Measurements from ENCODE around the gene CBX5. TPM values are rescaled to one million over a fixed set of nuclear protein-coding genes. Genes with fewer than 3 reads are reported as not detected.

CBX5 gene
- total and polyA plus RNA-seq, 2 of the 8 experiments (the other 6 are each of a cell fraction or from before 2014, with no cell fraction given) = 62.4 to 231 TPM

DNA sequence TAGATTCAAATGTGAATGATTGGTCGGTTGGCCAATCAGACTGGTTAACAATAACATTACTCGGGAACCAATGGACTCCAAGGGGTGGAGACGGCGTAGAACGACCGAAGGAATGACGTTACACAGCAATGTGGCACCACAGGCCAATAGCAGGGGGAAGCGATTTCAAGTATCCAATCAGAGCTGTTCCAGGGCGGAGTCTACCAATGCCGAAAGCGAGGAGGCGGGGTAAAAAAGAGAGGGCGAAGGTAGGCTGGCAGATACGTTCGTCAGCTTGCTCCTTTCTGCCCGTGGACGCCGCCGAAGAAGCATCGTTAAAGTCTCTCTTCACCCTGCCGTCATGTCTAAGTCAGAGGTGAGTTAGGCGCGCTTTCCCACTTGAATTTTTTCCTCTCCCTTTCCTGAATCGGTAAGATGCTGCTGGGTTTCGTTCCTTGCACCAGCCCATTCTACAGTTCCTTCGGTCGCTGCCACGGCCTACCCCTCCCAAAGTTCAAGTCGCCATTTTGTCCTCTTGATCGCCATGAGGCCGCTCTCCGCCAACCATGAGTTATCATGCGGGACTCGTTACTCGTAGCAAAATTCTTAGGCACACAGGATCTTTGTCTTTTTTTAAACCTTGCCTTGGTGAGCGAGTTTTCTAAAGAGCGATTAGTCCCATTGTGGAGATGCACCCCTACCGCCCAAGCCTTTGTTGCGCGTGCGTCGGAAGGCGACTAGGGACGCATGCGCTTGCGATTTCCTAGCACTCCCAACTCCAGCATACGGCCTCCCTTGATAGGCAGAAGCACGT lies 742 bp upstream of the CBX5 start, which contains the start of gene HNRNPA1 (continued):
- TF ChIP-seq, protein P1, sequence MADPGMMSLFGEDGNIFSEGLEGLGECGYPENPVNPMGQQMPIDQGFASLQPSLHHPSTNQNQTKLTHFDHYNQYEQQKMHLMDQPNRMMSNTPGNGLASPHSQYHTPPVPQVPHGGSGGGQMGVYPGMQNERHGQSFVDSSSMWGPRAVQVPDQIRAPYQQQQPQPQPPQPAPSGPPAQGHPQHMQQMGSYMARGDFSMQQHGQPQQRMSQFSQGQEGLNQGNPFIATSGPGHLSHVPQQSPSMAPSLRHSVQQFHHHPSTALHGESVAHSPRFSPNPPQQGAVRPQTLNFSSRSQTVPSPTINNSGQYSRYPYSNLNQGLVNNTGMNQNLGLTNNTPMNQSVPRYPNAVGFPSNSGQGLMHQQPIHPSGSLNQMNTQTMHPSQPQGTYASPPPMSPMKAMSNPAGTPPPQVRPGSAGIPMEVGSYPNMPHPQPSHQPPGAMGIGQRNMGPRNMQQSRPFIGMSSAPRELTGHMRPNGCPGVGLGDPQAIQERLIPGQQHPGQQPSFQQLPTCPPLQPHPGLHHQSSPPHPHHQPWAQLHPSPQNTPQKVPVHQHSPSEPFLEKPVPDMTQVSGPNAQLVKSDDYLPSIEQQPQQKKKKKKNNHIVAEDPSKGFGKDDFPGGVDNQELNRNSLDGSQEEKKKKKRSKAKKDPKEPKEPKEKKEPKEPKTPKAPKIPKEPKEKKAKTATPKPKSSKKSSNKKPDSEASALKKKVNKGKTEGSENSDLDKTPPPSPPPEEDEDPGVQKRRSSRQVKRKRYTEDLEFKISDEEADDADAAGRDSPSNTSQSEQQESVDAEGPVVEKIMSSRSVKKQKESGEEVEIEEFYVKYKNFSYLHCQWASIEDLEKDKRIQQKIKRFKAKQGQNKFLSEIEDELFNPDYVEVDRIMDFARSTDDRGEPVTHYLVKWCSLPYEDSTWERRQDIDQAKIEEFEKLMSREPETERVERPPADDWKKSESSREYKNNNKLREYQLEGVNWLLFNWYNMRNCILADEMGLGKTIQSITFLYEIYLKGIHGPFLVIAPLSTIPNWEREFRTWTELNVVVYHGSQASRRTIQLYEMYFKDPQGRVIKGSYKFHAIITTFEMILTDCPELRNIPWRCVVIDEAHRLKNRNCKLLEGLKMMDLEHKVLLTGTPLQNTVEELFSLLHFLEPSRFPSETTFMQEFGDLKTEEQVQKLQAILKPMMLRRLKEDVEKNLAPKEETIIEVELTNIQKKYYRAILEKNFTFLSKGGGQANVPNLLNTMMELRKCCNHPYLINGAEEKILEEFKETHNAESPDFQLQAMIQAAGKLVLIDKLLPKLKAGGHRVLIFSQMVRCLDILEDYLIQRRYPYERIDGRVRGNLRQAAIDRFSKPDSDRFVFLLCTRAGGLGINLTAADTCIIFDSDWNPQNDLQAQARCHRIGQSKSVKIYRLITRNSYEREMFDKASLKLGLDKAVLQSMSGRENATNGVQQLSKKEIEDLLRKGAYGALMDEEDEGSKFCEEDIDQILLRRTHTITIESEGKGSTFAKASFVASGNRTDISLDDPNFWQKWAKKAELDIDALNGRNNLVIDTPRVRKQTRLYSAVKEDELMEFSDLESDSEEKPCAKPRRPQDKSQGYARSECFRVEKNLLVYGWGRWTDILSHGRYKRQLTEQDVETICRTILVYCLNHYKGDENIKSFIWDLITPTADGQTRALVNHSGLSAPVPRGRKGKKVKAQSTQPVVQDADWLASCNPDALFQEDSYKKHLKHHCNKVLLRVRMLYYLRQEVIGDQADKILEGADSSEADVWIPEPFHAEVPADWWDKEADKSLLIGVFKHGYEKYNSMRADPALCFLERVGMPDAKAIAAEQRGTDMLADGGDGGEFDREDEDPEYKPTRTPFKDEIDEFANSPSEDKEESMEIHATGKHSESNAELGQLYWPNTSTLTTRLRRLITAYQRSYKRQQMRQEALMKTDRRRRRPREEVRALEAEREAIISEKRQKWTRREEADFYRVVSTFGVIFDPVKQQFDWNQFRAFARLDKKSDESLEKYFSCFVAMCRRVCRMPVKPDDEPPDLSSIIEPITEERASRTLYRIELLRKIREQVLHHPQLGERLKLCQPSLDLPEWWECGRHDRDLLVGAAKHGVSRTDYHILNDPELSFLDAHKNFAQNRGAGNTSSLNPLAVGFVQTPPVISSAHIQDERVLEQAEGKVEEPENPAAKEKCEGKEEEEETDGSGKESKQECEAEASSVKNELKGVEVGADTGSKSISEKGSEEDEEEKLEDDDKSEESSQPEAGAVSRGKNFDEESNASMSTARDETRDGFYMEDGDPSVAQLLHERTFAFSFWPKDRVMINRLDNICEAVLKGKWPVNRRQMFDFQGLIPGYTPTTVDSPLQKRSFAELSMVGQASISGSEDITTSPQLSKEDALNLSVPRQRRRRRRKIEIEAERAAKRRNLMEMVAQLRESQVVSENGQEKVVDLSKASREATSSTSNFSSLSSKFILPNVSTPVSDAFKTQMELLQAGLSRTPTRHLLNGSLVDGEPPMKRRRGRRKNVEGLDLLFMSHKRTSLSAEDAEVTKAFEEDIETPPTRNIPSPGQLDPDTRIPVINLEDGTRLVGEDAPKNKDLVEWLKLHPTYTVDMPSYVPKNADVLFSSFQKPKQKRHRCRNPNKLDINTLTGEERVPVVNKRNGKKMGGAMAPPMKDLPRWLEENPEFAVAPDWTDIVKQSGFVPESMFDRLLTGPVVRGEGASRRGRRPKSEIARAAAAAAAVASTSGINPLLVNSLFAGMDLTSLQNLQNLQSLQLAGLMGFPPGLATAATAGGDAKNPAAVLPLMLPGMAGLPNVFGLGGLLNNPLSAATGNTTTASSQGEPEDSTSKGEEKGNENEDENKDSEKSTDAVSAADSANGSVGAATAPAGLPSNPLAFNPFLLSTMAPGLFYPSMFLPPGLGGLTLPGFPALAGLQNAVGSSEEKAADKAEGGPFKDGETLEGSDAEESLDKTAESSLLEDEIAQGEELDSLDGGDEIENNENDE (IDR thresholded peaks at IDR 0.05; ENCODE audit: insufficient replicate concordance, low read length) = no peak
- TF ChIP-seq, protein P2, sequence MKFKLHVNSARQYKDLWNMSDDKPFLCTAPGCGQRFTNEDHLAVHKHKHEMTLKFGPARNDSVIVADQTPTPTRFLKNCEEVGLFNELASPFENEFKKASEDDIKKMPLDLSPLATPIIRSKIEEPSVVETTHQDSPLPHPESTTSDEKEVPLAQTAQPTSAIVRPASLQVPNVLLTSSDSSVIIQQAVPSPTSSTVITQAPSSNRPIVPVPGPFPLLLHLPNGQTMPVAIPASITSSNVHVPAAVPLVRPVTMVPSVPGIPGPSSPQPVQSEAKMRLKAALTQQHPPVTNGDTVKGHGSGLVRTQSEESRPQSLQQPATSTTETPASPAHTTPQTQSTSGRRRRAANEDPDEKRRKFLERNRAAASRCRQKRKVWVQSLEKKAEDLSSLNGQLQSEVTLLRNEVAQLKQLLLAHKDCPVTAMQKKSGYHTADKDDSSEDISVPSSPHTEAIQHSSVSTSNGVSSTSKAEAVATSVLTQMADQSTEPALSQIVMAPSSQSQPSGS (IDR thresholded peaks at IDR 0.05; ENCODE audit: low read length) = peak; percentile 89
- no peak for TF ChIP-seq BCL11A (IDR thresholded peaks at IDR 0.05; ENCODE audit: low read depth in 2 of 2, low read length in 2 of 2)
- 0 out of 4 replicates have a peak, but pooled peaks of 1 of the 2 experiments have one; percentile 32 for TF ChIP-seq SIN3A (conservative IDR thresholded peaks at IDR 0.05 in 1 of 2, IDR thresholded peaks at IDR 0.05 in 1 of 2; ENCODE audit: low read depth in 1 of 2, low read length in 2 of 2)
- peak; percentile 87 for TF ChIP-seq CREB1 (IDR thresholded peaks at IDR 0.05)
- TF ChIP-seq RBBP5 (IDR thresholded peaks at IDR 0.05; ENCODE audit: borderline replicate concordance, low read depth, low read length) = no peak
- no peak for TF ChIP-seq CTBP2 (IDR thresholded peaks at IDR 0.05; ENCODE audit: borderline replicate concordance, insufficient read depth, insufficient read length, low read length)
